Liver (tissue), 3 donors: ENCODE results near the gene ZEB1.

Source experiments
- EGR1 ChIP-seq, 2 donors: IDR thresholded peaks; 2 replicates each; pipeline ENCODE4 v1.6.1; 2016 to 2018; ENCODE audit warnings: antibody characterized with exemption in 2 of 2, low read depth in 2 of 2
- GABPA ChIP-seq, 2 donors: IDR thresholded peaks in 1 of 2; conservative IDR thresholded peaks in 1 of 2; 2 replicates each; pipeline ENCODE4 v1.6.1; 2016; ENCODE audit warnings: antibody characterized with exemption in 2 of 2, mild to moderate bottlenecking in 1 of 2, moderate library complexity in 1 of 2
- HNF4A ChIP-seq, 2 donors: conservative IDR thresholded peaks; 2 replicates each; pipeline ENCODE4 v1.6.1; 2016; ENCODE audit warnings: antibody characterized with exemption in 2 of 2, mild to moderate bottlenecking in 2 of 2
- MAX ChIP-seq: IDR thresholded peaks from 2 replicates; pipeline ENCODE4 v1.6.1; 2016; ENCODE audit warnings: antibody characterized with exemption
- RAD21 ChIP-seq, 2 donors: IDR thresholded peaks; 2 replicates each; pipeline ENCODE4 v1.6.1; 2016; ENCODE audit warnings: antibody characterized with exemption in 2 of 2, mild to moderate bottlenecking in 2 of 2
- REST ChIP-seq: IDR thresholded peaks from 2 replicates; pipeline ENCODE4 v1.6.1; 2016; ENCODE audit warnings: antibody characterized with exemption, mild to moderate bottlenecking
- RXRA ChIP-seq, 2 donors: IDR thresholded peaks; 2 replicates each; pipeline ENCODE4 v1.6.1; 2017 to 2018; ENCODE audit warnings: antibody characterized with exemption in 2 of 2, mild to moderate bottlenecking in 1 of 2
- SP1 ChIP-seq: IDR thresholded peaks from 2 replicates; pipeline ENCODE4 v1.6.1; 2018; ENCODE audit warnings: antibody characterized with exemption, mild to moderate bottlenecking
- TAF1 ChIP-seq: conservative IDR thresholded peaks from 2 replicates; pipeline ENCODE4 v1.6.1; 2016; ENCODE audit warnings: antibody characterized with exemption, mild to moderate bottlenecking
- YY1 ChIP-seq: IDR thresholded peaks from 2 replicates; pipeline ENCODE4 v1.6.1; 2016; ENCODE audit warnings: antibody characterized with exemption, mild to moderate bottlenecking
- TF ChIP-seq, protein P1 (sequence below): fragments of 150-350 bp; IDR thresholded peaks from 2 replicates; pipeline ENCODE4 v1.5.1; 2017; ENCODE audit warnings: improper control_type of control experiment, low read depth, low read length; ENCODE audit not compliant: missing input control
- TF ChIP-seq, protein P2 (sequence below): IDR thresholded peaks from 2 replicates; pipeline ENCODE4 v1.6.1; 2016; ENCODE audit warnings: antibody characterized with exemption
- donor health status: healthy.
- donor health status: healthy.

DNA sequence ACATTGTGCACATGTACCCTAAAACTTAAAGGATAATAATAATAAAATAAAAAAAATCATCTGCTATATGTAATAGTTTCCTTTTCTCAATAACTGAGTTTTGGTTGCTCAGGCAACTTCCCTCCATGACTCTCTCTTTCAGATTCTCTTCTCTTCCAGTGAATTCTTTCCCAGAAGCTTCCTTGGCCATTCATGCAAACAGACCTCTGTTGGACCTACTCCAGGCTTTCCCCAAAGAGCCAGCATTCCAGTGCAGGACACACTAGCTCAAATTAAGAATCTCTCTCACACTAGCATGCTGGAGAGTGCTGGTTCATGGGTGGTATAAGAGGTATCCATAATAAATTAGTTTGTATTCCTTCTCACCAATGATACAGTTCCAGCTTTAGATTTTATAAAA lies 31.0 kb upstream of the ZEB1 start:
- TF ChIP-seq REST (no peak), TAF1 (no peak), RAD21 (IDR thresholded peaks at IDR 0.05) (no peak), YY1 (no peak), MAX (no peak), GABPA (IDR thresholded peaks at IDR 0.05 in 1 of 2, conservative IDR thresholded peaks at IDR 0.05 in 1 of 2) (no peak), EGR1 (IDR thresholded peaks at IDR 0.05; ENCODE audit: low read depth in 2 of 2) (no peak), SP1 (no peak), RXRA (IDR thresholded peaks at IDR 0.05) (no peak), HNF4A (conservative IDR thresholded peaks at IDR 0.05) (no peak)
- TF ChIP-seq, protein P1, sequence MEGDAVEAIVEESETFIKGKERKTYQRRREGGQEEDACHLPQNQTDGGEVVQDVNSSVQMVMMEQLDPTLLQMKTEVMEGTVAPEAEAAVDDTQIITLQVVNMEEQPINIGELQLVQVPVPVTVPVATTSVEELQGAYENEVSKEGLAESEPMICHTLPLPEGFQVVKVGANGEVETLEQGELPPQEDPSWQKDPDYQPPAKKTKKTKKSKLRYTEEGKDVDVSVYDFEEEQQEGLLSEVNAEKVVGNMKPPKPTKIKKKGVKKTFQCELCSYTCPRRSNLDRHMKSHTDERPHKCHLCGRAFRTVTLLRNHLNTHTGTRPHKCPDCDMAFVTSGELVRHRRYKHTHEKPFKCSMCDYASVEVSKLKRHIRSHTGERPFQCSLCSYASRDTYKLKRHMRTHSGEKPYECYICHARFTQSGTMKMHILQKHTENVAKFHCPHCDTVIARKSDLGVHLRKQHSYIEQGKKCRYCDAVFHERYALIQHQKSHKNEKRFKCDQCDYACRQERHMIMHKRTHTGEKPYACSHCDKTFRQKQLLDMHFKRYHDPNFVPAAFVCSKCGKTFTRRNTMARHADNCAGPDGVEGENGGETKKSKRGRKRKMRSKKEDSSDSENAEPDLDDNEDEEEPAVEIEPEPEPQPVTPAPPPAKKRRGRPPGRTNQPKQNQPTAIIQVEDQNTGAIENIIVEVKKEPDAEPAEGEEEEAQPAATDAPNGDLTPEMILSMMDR, result no peak
- TF ChIP-seq, protein P2, sequence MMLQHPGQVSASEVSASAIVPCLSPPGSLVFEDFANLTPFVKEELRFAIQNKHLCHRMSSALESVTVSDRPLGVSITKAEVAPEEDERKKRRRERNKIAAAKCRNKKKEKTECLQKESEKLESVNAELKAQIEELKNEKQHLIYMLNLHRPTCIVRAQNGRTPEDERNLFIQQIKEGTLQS, result no peak
